ENCODE data around the gene ATP9B.
"Not testable (repeated sequence)": the region's sequence is repeated elsewhere in the genome, so short reads cannot be mapped to it uniquely, and the experiment has no call there.

The ATP9B gene

DNA sequence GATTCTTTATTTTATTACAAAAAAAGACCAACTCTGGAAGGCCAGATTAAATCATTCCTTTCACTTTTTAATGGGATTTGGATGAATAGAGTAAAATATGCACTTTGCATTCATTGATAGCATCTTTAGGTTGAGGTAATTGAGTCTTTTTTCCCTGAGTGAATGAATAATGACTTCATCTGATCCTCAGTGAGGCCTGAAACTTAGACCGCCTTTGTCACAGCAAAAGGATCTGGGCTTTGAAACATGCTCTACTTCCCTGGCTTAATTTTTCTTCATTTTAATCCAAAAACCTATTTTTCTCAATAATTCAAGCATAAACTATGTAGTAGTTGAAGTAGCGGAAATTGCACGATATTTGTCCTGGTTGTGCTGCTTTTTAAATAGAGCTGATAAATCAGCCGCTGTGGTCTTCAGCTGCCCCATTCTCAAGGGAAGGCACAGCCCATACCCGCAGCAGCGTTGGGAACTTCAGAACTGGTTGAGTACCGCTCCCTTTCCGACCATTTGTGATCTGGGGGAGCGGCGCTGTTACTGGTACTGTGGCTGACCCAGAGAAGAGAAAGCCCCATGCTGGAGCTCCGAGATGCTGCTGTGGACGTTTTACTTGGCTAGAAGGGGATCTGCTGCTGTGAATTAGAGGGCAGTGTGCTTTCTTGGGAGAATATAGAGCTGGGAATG lies 181.2 kb downstream of the ATP9B start:
- DNase-seq = no peak

- DNase-seq = no peak
These were observed 181.8 kb downstream of the ATP9B start for GRCh38 chr18:79251021-79251420.

- DNase-seq = no peak
These were observed 183.9 kb downstream of the ATP9B start for GRCh38 chr18:79252904-79253633.

- no peak for DNase-seq
These were observed 188.3 kb downstream of the ATP9B start for GRCh38 chr18:79257480-79257879.

GRCh38 chr18:79258447-79258846 lies 189.3 kb downstream of the ATP9B start:
- DNase-seq = no peak

GRCh38 chr18:79259218-79259617 lies 190.0 kb downstream of the ATP9B start:
- no peak for DNase-seq

GRCh38 chr18:79260023-79260422 lies 190.8 kb downstream of the ATP9B start:
- no peak for DNase-seq

DNA sequence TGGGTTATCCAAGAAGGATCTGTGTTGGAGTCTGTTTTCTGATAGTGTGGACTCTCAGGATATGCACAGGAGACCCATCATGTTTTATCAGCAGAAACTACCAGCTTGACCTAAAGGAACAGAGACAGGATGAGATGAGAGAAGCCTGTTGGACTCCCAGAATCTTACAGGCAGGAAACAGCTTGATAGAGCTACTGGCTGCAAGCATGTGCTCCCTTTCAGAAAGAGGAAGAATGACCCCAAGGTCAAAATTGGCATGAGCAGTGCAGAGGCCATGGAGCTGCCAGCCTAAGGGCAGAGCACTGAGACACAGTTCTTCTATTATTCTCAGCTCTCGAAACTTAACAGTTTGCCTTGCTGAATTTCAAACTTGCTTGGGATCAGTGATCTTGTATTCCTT lies 191.3 kb downstream of the ATP9B start:
- no peak for DNase-seq

DNA sequence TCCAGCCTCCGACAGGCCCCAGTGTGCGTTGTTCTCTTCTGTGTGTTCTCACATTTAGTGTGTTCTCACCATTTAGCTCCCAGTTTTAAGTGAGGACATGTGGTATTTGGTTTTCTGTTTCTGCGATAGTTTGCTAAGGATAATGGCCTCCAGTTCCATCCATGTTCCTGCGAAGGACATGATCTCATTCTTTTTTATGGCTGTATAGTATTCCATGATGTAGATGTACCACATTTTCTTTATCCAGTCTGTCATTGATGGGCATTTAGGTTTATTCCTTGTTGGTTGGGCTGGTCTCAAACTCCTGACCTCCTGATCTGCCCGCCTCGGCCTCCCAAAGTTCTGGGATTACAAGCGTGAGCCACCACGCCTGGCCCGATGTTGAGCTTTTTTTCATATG lies 195.9 kb downstream of the ATP9B start:
- DNase-seq = not testable (repeated sequence)

- DNase-seq = not testable (repeated sequence)
These were observed 202.6 kb downstream of the ATP9B start for GRCh38 chr18:79271812-79272211.

DNA sequence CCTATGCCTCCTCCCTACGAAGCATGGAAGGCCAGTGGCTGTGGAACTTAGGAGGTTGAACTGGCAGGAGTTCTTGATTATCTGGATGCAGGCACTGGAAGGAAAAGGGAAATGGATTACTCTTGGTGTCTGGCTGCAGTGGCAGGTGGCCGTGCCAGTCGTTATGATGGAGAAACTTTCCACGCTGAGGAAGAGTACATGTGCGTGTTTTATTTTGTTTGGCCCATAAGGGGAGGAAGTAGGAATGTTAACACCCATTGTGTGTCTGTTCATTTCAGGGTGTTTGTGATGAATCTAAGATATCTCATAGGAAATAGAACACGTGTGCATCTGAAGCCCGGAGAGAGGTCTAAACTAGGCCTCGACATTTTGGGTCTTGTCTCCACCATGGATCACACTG lies 203.7 kb downstream of the ATP9B start:
- DNase-seq = no peak

- no peak for DNase-seq
These were observed 205.6 kb downstream of the ATP9B start for GRCh38 chr18:79274823-79275222.

DNA sequence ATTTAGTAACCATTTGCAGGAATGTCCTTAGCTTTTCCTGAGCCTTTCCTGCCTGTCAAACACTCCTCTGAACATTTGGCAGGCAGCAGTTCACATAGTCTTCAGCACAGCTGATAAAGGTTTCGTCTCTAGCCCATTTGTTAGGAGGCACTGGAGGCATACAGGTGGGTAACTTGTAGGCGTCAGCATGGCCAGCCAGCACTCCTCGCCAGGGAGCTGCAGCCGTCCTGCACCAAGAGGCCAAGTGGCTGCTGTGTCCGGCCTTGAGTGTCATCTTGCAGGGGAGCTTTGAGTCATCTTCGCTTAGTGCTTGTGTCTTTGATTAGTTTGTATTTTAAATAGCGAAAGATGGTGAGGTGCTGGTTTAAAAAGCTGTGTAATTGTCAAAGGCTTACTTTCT lies 206.3 kb downstream of the ATP9B start:
- no peak for DNase-seq

DNA sequence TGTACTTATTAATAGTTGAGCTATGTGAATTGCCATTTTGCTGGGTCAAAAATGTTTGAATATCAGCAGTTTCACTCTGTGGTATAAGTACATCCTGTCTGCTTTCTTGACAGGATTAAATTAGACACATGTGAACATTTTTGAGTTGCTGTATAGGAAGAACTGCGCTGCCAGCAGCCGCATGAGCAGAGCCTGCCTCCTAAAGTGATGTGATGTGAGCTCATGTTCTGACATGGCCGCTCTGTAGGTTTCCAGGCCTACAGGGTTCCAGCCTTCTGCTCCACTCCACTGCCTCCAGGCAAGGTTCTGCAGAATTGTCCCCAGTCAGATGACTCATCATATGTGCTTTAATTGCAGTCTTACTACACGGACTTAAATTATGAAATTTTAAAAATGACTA lies 206.8 kb downstream of the ATP9B start:
- DNase-seq = no peak

DNA sequence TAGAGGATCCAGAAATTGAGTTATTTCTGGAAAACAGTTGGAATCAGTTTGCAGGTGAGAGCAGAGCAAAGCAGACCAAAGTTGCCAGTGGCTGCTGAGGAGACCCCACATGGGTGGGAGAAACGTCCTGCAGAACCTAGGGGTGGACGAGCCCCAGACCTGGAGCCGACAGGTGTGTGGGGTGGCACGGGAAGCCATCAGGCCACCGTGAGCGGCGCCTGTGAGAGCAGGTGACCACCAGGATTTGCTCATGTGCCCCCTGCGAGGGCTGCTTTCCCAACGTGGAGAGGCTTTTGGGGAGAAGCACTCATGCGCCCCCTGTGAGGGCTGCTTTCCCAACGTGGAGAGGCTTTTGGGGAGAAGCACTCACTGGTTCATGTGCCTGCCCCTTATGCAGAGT lies 209.7 kb downstream of the ATP9B start:
- DNase-seq = no peak

DNA sequence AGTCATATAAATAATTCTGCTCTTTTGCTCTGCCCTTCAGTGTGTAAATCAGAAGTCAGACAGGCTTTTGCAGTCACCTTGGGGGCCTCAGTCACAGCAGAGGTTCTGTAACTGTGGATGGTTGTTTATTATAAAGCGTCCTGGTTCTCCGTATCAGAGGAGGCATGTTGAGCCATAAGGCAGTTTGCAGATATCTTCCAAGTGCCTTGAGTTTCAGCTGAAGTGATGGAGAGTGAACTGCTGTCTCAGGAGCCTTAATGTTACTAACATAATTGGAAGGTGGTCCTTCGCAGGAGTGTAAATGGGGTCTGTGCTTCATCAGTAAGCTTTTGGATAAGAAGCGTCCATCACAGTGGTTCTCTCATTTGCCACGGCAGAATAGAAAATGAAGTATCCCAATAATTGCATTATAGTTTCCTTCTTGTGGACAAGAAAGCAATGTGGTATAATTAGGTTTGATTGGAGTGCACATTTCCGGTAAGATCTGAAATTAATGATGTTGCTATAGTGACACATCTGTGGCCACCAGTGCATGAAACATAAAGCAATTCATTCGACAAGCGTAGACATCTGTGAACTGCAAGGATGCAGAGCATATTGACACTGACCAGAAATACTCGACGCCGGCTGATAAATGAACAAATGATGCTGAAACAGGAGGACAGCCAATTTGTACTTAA lies 214.1 kb downstream of the ATP9B start:
- no peak for DNase-seq

DNA sequence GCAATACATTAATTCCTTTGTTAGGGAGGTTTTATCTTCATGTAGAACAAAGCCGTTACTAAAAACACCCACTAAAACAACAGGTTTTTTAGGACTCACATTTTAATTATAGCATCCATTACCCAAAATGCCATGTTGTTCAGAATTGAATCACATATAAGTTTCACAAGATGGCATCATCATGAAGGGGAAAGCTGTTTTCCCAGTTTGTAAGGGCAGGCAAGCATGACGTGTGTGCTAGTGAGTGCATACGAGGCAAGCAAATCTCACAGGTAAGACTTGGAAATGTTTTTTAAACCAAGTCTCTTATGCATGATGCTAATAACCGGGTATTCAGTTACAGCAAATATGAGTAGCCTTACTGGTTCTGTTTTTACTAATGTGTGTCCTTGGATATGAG lies 214.7 kb downstream of the ATP9B start:
- no peak for DNase-seq

GRCh38 chr18:79285191-79285590 lies 216.0 kb downstream of the ATP9B start:
- not testable (repeated sequence) for DNase-seq

- not testable (repeated sequence) for DNase-seq
These were observed 221.2 kb downstream of the ATP9B start for GRCh38 chr18:79290409-79290808.

DNA sequence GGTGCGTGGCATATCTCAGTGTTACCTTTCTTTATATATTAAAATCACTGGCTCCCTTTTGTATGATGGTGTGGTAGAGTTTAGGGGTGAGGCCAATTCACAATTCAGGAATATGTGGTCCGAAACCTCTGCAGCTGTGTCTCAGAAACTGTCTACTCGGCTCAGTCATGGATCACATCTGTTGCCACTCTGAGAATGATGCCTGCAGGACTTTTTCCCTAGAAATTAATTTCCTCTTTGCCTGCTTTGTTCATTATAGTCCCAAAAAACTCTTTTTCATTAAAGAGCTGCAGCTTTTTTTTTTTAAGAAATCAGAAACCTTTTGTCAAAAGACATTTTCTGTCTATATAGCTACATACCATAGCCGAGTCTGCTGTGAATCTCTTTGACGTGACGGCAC lies 221.7 kb downstream of the ATP9B start:
- DNase-seq = no peak

GRCh38 chr18:79294235-79294634 lies 225.0 kb downstream of the ATP9B start:
- no peak for DNase-seq

DNA sequence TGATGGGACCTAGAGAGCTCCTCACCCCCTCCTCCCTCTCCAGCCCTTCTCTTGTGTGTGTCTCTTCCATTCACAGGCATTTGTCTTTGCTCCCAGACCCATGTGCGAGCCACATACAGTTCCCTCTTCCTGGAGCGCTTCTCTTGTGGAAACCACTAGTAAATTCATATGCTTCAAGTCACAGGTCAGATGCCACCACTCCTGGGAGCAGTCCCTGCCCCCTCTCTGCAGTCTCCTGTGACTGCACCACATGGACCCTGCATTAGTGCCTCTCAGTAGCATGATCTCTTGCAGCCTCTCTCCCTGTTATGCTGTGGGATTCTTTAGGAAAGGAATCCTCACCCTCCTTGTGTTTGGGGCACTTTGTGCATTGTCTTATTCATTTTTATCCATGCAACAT lies 230.1 kb downstream of the ATP9B start:
- no peak for DNase-seq

DNA sequence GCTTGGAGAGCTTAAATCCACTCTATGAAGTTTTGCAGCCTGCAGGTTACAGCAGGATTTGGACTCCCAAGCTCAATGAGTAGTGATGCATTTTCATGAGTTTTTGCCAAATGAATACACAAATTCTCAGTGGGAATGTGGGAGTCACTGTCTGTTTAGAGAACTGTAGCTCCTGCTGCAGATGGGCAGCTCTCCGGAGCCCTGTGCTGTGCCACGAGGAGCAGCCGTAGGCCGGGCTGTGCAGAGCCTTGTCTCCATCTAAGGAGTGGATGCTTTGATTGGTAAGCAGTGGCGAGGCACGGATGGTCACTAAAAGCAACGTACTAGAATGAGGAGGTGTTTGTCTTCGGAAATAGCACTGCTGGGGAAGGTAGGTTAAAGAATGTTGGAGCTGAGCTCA lies 230.5 kb downstream of the ATP9B start:
- no peak for DNase-seq

- no peak for DNase-seq
These were observed 231.2 kb downstream of the ATP9B start for GRCh38 chr18:79300413-79300812.
